Ovary (tissue), 9 donors: ENCODE measurements around the gene VMP1. TPM values are rescaled to one million over a fixed set of nuclear protein-coding genes. Genes with fewer than 3 reads are reported as not detected.
"Not testable (repeated sequence)": the region's sequence is repeated elsewhere in the genome, so short reads cannot be mapped to it uniquely, and the experiment has no call there.

ENCODE experiments used
- DNase-seq, 5 donors: peaks; one replicate each; pipeline ENCODE4 v3.0.0-alpha.2; 2019 to 2020
- H3K27ac ChIP-seq, 2 donors: fragments of 200-600 bp; one replicate each; pipeline versions ENCODE4 v1.5.1 to v1.8.0; 2019 to 2022
- H3K27me3 ChIP-seq: fragments of 200-600 bp; one replicate; pipeline ENCODE4 v1.8.0; 2022
- H3K36me3 ChIP-seq: fragments of 200-600 bp; sonication (generic); one replicate; pipeline ENCODE4 v1.5.1; 2019
- H3K4me1 ChIP-seq: one replicate; pipeline ENCODE4 v1.8.1; 2013; ENCODE audit warnings: mild to moderate bottlenecking, moderate library complexity; ENCODE audit not compliant: insufficient read depth
- H3K4me3 ChIP-seq: fragments of 200-600 bp; sonication (generic); one replicate; pipeline ENCODE4 v1.5.1; 2017
- H3K9me3 ChIP-seq, 2 donors: fragments of 200-600 bp in 1 of 2; sonication (generic) in 1 of 2; one replicate each; pipeline versions ENCODE4 v1.5.1 to v1.8.1; 2013 to 2019; ENCODE audit warnings: mild to moderate bottlenecking in 1 of 2, moderate library complexity in 1 of 2
- CTCF ChIP-seq, 3 donors: fragments of 450-650 bp in 2 of 3; fragments of 200-600 bp in 1 of 3; IDR thresholded peaks; one replicate each; pipeline versions ENCODE4 v1.5.1 to v1.8.0; 2016 to 2022; ENCODE audit warnings: antibody characterized with exemption in 3 of 3, mild to moderate bottlenecking in 1 of 3
- EP300 ChIP-seq: sonication (generic); formaldehyde crosslinking; IDR thresholded peaks from one replicate; pipeline ENCODE4 v1.6.1; 2017; ENCODE audit warnings: antibody characterized with exemption
- POLR2A ChIP-seq: fragments of 450-650 bp; IDR thresholded peaks from one replicate; pipeline ENCODE4 v1.6.1; 2017; ENCODE audit warnings: antibody characterized with exemption, mild to moderate bottlenecking, moderate library complexity
- WGBS, 3 donors: extraction: QIAGEN DNeasy Blood & Tissue Kit in 1 of 3; methylation state at CpG; one replicate each; pipeline versions ENCODE4 v1.1.5 to v1.1.7; 2013 to 2017; 5-methylcytosine and 5-hydroxymethylcytosine counted together
- intact Hi-C, 4 donors: fragments of 100-400 bp; cut with DNase I; formaldehyde crosslinking; loops; one replicate each; pipeline versions ENCODE4 v1.11.0 to v1.15.1; 2022 to 2023
- polyA plus RNA-seq, 2 donors: library from polyadenylated mRNA; stranded (reverse); fragments of 200-250 nt in 1 of 2; fragments of 350-450 nt in 1 of 2; fragmentation: Illumina TruSeq in 1 of 2; extraction: RNeasy Lipid Tissue Mini Kit (QIAGEN cat#74804) in 1 of 2; gene quantifications; one replicate each; pipeline ENCODE4 v1.2.3, GENCODE V29; 2013 to 2014
- total RNA-seq, 7 donors: library from RNA; depleted of rRNA in 2 of 7; stranded (reverse); fragments of >200 nt in 2 of 7; fragmentation: NEBNext Ultra II Directional in 3 of 7; extraction: Animal tissue kit (Norgen Biotek cat#: 25700) in 3 of 7; gene quantifications; one replicate each; pipeline versions ENCODE4 v1.1.0 to v1.2.4, GENCODE V29; 2016 to 2023
- donor health status: DM: no; HTN: no; CAD: no; lungs with moderate emphysema.
- donor health status: DM: no; HTN: no; CAD: no.
- donor health status: Bipolar disorder and iron deficiency.
- donor health status: DM: yes; HTN: yes; CAD: no.
- donor health status: DM: no; HTN: no; CAD: no.
- donor health status: DM: yes; HTN: yes; CAD: no.

VMP1 gene
- total and polyA plus RNA-seq, 9 donors = 63.5 to 667 (median 154) TPM

GRCh38 chr17:59800530-59800942 lies 93.1 kb downstream of the VMP1 start:
- Histone ChIP-seq H3K4me3 (no peak overlapping the region), H3K36me3 (no peaks in the 10 kb centered on the region), H3K9me3 (no peaks in the 10 kb centered on the region), H3K27ac (no peak overlapping the region), H3K4me1 (no peaks in the 10 kb centered on the region), H3K27me3 (no peaks in the 10 kb centered on the region)
- TF ChIP-seq CTCF (IDR thresholded peaks at IDR 0.05) (no peak), EP300 (no peak), POLR2A (no peak)
- DNase-seq = no peak
- 92 to 99% (median 97%) methylated on average over 6 of the region's 6 CpGs for WGBS, 3 donors
- intact Hi-C loops = no loop called here

- no peaks in the 10 kb centered on the region for H3K4me1 ChIP-seq
- intact Hi-C loops = no loop called here
- H3K36me3 ChIP-seq = no peaks in the 10 kb centered on the region
- H3K4me3 ChIP-seq = no peak overlapping the region
- DNase-seq = no peak
- H3K9me3 ChIP-seq = no peaks in the 10 kb centered on the region
- TF ChIP-seq CTCF (IDR thresholded peaks at IDR 0.05) (no peak), POLR2A (no peak), EP300 (no peak)
- no peak overlapping the region for H3K27ac ChIP-seq
- WGBS, 3 donors = 97 to 99% (median 98%) methylated on average over 5 of the region's 5 CpGs
- H3K27me3 ChIP-seq = no peaks in the 10 kb centered on the region
Observed at GRCh38 chr17:59802160-59802559, 94.7 kb downstream of the VMP1 start.

GRCh38 chr17:59804901-59805465 lies 97.5 kb downstream of the VMP1 start:
- Histone ChIP-seq H3K4me3 (no peak overlapping the region), H3K27ac (peak overlapping the region in 1 of 2 donors; percentile 63), H3K4me1 (peaks cover 4% of the 10 kb centered on the region), H3K9me3 (no peaks in the 10 kb centered on the region), H3K36me3 (no peaks in the 10 kb centered on the region), H3K27me3 (no peaks in the 10 kb centered on the region)
- DNase-seq = no peak
- TF ChIP-seq EP300 (no peak), POLR2A (no peak), CTCF (IDR thresholded peaks at IDR 0.05) (no peak)
- intact Hi-C loops = no loop called here
- 14 to 31% (median 14%) methylated on average over 6 of the region's 6 CpGs for WGBS, 3 donors

- intact Hi-C loops, H3K4me3 ChIP-seq, H3K4me1 ChIP-seq, H3K36me3 ChIP-seq, H3K9me3 ChIP-seq, DNase-seq, H3K27me3 ChIP-seq: not testable (repeated sequence)
- WGBS, 3 donors = 89 to 96% (median 89%) methylated on average over 6 of the region's 6 CpGs
- peak overlapping the region in 1 of 2 donors; percentile 19 for H3K27ac ChIP-seq
Observed at GRCh38 chr17:59806322-59806721, 98.9 kb downstream of the VMP1 start.

DNA sequence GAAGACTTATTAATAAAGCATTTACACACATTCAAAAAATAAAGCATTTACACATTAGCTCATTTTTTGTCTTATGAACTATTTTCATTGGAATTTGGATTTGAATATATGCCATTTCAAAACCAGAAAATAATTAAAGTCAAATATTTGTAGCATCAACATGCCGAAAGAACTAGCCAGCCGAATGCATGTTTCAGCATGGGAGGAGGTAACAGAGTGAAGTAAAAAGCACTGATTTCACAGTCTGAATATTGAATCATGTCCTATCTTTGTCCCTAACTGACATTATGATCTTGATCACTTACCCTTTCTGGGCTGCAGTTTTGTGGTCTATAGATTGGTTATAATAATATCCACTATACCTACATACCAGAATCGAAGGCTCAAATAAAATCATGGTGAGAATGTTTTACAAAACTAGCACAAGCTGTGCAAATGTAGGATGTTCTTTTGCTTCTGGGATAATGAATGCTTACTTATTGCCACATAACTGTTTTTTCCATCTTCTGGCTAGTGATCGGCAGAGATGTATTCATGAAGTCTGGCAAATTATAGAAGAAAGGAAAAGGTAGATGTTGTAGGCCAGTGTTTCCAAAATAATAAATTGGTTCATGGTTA lies 100.5 kb downstream of the VMP1 start:
- peak overlapping the region in 1 of 2 donors; percentile 17 for H3K27ac ChIP-seq
- peaks cover 4% of the 10 kb centered on the region for H3K4me1 ChIP-seq
- no peaks in the 10 kb centered on the region for H3K9me3 ChIP-seq
- no peaks in the 10 kb centered on the region for H3K27me3 ChIP-seq
- WGBS, 3 donors = 12 to 27% (median 18%) methylated on average over 4 of the region's 4 CpGs
- no peaks in the 10 kb centered on the region for H3K36me3 ChIP-seq
- TF ChIP-seq CTCF (IDR thresholded peaks at IDR 0.05) = no peak
- TF ChIP-seq EP300 = no peak
- TF ChIP-seq POLR2A = no peak
- no peak for DNase-seq
- no peak overlapping the region for H3K4me3 ChIP-seq
- intact Hi-C loops = no loop called here
